ENCODE measurements around the gene USP22. TPM values are rescaled to one million over a fixed set of nuclear protein-coding genes. Genes with fewer than 3 reads are reported as not detected.

The USP22 gene
- total and polyA plus RNA-seq, 4 donors = 27.2 to 109 (median 58.1) TPM

DNA sequence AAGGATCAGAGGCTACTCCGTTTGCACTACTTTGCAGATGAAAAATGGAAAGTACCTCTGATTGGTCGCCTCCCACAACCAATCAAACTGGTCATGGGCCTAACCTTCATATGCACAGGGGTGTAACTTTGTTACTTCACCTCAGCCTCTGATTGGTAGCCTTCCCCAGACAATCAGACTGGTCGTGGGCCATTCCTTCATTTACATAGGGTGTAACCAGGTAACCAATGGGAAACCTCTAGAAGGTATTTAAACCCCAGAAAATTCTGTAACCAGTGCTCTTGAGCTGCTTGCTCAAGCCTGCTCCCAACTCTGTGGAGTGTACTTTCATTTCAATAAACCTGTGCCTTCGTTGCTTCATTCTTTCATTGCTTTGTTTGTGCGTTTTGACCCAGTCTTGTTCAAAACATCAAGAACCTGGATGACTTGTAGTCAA is 39.2 kb upstream of the USP22 start:
- no peaks in the 10 kb centered on the region for H3K36me3 ChIP-seq (ENCODE audit: control insufficient read depth in 4 of 4, insufficient read depth in 3 of 4, low read depth in 1 of 4, low read length in 3 of 4)
- no peak for TF ChIP-seq TAF1 (conservative IDR thresholded peaks at IDR 0.05)
- no peak overlapping the region for H3K4me3 ChIP-seq (ENCODE audit: low read depth in 1 of 3, low read length in 3 of 3)
- no peak overlapping the region for H3K9ac ChIP-seq (ENCODE audit: low read depth in 1 of 2, low read length in 2 of 2)
- no peak for DNase-seq (ENCODE audit: low spot score)
- H3K27me3 ChIP-seq (ENCODE audit: control insufficient read depth in 4 of 4, insufficient read depth in 4 of 4, low read length in 3 of 4) = peaks cover 0 to 5% (median 0%) of the 10 kb centered on the region in 4 donors
- no peaks in the 10 kb centered on the region for H3K4me1 ChIP-seq (ENCODE audit: control insufficient read depth in 4 of 4, insufficient read depth in 4 of 4, low read length in 3 of 4)
- H3K9me3 ChIP-seq (ENCODE audit: control insufficient read depth in 4 of 4, low read length in 3 of 4) = no peaks in the 10 kb centered on the region
- 84% methylated on average over 5 of the region's 5 CpGs for WGBS
- no peak overlapping the region for H3K27ac ChIP-seq (ENCODE audit: low read depth in 1 of 2, low read length in 2 of 2)

DNA sequence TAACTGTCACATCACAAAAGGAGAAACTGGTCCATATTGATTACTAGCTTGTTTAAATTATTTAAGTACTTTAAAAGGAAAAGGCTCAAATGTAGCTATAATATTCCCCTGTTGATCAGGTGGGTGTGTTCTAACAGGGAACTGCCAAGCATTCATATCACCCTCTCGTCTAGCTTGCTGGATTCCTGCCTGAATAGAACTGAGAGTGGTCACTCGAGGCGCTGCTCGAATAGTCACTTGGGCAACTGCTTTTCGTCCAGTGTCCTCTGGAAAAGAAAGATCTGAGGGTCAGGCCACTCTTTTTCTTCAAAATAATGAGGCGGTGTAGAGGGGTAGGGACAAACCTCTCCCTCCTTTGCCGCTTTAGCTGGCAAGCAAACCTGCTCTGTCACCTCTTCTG is 36.4 kb upstream of the USP22 start:
- no peak for DNase-seq (ENCODE audit: low spot score)
- Histone ChIP-seq H3K4me1 (ENCODE audit: control insufficient read depth in 4 of 4, insufficient read depth in 4 of 4, low read length in 3 of 4) (no peaks in the 10 kb centered on the region), H3K27ac (ENCODE audit: low read depth in 1 of 2, low read length in 2 of 2) (no peak overlapping the region), H3K4me3 (ENCODE audit: low read depth in 1 of 3, low read length in 3 of 3) (no peak overlapping the region), H3K9me3 (ENCODE audit: control insufficient read depth in 4 of 4, low read length in 3 of 4) (no peaks in the 10 kb centered on the region), H3K9ac (ENCODE audit: low read depth in 1 of 2, low read length in 2 of 2) (no peak overlapping the region), H3K36me3 (ENCODE audit: control insufficient read depth in 4 of 4, insufficient read depth in 3 of 4, low read depth in 1 of 4, low read length in 3 of 4) (no peaks in the 10 kb centered on the region), H3K27me3 (ENCODE audit: control insufficient read depth in 4 of 4, insufficient read depth in 4 of 4, low read length in 3 of 4) (peaks cover 0 to 5% (median 0%) of the 10 kb centered on the region in 4 donors)
- 88% methylated on average over 7 of the region's 7 CpGs for WGBS
- TF ChIP-seq, protein P1, sequence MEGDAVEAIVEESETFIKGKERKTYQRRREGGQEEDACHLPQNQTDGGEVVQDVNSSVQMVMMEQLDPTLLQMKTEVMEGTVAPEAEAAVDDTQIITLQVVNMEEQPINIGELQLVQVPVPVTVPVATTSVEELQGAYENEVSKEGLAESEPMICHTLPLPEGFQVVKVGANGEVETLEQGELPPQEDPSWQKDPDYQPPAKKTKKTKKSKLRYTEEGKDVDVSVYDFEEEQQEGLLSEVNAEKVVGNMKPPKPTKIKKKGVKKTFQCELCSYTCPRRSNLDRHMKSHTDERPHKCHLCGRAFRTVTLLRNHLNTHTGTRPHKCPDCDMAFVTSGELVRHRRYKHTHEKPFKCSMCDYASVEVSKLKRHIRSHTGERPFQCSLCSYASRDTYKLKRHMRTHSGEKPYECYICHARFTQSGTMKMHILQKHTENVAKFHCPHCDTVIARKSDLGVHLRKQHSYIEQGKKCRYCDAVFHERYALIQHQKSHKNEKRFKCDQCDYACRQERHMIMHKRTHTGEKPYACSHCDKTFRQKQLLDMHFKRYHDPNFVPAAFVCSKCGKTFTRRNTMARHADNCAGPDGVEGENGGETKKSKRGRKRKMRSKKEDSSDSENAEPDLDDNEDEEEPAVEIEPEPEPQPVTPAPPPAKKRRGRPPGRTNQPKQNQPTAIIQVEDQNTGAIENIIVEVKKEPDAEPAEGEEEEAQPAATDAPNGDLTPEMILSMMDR (IDR thresholded peaks at IDR 0.05; ENCODE audit: low read depth, low read length, missing input control) = no peak
- TF ChIP-seq TAF1 (conservative IDR thresholded peaks at IDR 0.05) = no peak
- no peak for TF ChIP-seq FOXA2 (IDR thresholded peaks at IDR 0.05)
- TF ChIP-seq RAD21 (IDR thresholded peaks at IDR 0.05) = no peak
- TF ChIP-seq GABPA (IDR thresholded peaks at IDR 0.05 in 1 of 2, conservative IDR thresholded peaks at IDR 0.05 in 1 of 2) = no peak
- TF ChIP-seq, protein P2, sequence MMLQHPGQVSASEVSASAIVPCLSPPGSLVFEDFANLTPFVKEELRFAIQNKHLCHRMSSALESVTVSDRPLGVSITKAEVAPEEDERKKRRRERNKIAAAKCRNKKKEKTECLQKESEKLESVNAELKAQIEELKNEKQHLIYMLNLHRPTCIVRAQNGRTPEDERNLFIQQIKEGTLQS (IDR thresholded peaks at IDR 0.05) = no peak
- TF ChIP-seq HNF4G (IDR thresholded peaks at IDR 0.05) = no peak
- no peak for TF ChIP-seq YY1 (IDR thresholded peaks at IDR 0.05)
- no peak for TF ChIP-seq FOXA1 (IDR thresholded peaks at IDR 0.05)
- TF ChIP-seq, protein P3, sequence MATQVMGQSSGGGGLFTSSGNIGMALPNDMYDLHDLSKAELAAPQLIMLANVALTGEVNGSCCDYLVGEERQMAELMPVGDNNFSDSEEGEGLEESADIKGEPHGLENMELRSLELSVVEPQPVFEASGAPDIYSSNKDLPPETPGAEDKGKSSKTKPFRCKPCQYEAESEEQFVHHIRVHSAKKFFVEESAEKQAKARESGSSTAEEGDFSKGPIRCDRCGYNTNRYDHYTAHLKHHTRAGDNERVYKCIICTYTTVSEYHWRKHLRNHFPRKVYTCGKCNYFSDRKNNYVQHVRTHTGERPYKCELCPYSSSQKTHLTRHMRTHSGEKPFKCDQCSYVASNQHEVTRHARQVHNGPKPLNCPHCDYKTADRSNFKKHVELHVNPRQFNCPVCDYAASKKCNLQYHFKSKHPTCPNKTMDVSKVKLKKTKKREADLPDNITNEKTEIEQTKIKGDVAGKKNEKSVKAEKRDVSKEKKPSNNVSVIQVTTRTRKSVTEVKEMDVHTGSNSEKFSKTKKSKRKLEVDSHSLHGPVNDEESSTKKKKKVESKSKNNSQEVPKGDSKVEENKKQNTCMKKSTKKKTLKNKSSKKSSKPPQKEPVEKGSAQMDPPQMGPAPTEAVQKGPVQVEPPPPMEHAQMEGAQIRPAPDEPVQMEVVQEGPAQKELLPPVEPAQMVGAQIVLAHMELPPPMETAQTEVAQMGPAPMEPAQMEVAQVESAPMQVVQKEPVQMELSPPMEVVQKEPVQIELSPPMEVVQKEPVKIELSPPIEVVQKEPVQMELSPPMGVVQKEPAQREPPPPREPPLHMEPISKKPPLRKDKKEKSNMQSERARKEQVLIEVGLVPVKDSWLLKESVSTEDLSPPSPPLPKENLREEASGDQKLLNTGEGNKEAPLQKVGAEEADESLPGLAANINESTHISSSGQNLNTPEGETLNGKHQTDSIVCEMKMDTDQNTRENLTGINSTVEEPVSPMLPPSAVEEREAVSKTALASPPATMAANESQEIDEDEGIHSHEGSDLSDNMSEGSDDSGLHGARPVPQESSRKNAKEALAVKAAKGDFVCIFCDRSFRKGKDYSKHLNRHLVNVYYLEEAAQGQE (IDR thresholded peaks at IDR 0.05) = no peak
- no peak for TF ChIP-seq NR2F2 (IDR thresholded peaks at IDR 0.05)
- no peak for TF ChIP-seq HNF4A (conservative IDR thresholded peaks at IDR 0.05)
- TF ChIP-seq, protein P4, sequence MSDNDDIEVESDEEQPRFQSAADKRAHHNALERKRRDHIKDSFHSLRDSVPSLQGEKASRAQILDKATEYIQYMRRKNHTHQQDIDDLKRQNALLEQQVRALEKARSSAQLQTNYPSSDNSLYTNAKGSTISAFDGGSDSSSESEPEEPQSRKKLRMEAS (IDR thresholded peaks at IDR 0.05) = no peak
- TF ChIP-seq EGR1 (IDR thresholded peaks at IDR 0.05; ENCODE audit: low read depth in 2 of 2) = no peak
- no peak for TF ChIP-seq JUND (IDR thresholded peaks at IDR 0.05)

All from liver (tissue), 9 donors.